ENCODE results near the gene ANO2. TPM values are rescaled to one million over a fixed set of nuclear protein-coding genes. Genes with fewer than 3 reads are reported as not detected.

The ANO2 gene
- polyA plus RNA-seq, 2 donors, result 1.3 to 1.4 TPM

DNA sequence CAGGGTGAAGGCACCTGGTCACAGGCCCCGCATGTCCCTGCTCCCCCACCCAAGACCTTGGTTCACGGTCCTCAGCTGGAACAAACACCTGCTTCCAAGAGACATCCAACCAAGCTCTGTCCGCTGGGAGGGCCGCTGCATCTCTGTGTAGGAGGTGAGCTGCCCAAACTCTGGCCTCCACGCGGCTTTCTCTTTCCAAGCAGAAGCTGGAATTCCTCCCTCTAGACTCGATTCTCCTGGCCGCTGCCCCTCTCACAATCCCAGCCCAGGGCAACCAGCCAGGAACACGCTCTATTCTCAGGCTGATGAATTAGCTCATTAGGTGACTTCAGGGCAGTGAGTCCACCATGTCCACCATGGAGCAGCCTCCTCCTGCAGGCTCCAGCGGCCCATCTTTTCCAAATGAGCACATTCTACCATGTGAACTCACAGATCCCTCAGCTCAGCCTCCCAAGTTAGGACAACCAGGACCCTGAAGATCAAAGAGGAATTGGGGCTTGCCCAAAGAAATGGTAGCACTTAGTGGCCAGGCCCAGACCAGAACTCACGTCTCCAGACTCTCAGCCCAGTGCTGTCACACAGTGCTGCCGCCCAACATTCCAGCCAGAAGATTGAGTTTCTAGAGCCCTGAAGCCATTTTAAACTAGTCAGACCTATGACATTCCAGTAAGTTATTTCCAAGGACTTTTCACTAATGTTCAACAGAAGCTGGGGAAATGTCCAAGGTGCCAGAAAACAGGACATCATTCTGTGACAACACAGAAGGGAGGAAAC is 146.6 kb downstream of the ANO2 start:
- 84 to 86% methylated on average over 12 of the region's 12 CpGs for WGBS, 2 donors

DNA sequence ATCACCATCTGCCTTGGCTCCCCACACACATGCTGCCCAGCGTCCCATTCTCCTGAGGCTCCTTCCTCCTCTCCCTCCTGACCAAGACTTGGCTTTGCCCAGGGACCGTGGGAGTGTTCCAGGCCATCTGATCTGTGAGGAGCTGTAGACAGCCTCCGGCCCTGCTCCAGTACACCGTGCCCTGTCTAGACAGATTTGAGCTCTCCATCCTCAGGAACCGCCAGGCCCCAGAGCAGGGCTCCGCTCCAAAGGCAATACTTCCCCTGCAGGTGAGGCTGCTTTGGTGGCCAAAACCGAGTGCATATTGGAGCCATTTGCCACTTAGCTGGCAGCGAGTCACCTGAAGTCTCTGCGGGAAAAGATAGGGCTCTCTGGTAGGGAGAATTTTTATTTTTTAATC is 147.4 kb downstream of the ANO2 start:
- Histone ChIP-seq H3K27ac (ENCODE audit: low read depth in 2 of 2, low read length in 1 of 2) (no peak overlapping the region), H3K4me1 (ENCODE audit: control insufficient read depth in 2 of 2, insufficient read depth in 2 of 2, low read length in 1 of 2) (peaks cover 0 to 3% of the 10 kb centered on the region in 2 donors), H3K27me3 (ENCODE audit: control insufficient read depth in 1 of 2, insufficient read depth in 2 of 2, low read length in 2 of 2) (no peaks in the 10 kb centered on the region), H3K4me3 (ENCODE audit: low read depth in 1 of 2, low read length in 2 of 2) (no peak overlapping the region), H3K9me3 (ENCODE audit: control insufficient read depth in 2 of 2, insufficient read depth in 1 of 2, low read depth in 1 of 2, low read length in 1 of 2) (no peaks in the 10 kb centered on the region), H3K36me3 (ENCODE audit: control insufficient read depth in 2 of 2, insufficient read depth in 2 of 2, low read length in 1 of 2) (no peaks in the 10 kb centered on the region)
- 61 to 66% methylated on average over 9 of the region's 9 CpGs for WGBS, 2 donors

More for the DNA sequence above, 146.6 kb downstream of the ANO2 start:
- Histone ChIP-seq H3K4me1 (ENCODE audit: control insufficient read depth in 2 of 2, insufficient read depth in 2 of 2, low read length in 1 of 2) (peaks cover 0 to 3% of the 10 kb centered on the region in 2 donors), H3K27ac (ENCODE audit: low read depth in 2 of 2, low read length in 1 of 2) (no peak overlapping the region), H3K36me3 (ENCODE audit: control insufficient read depth in 2 of 2, insufficient read depth in 2 of 2, low read length in 1 of 2) (no peaks in the 10 kb centered on the region), H3K4me3 (ENCODE audit: low read depth in 1 of 2, low read length in 2 of 2) (no peak overlapping the region), H3K27me3 (ENCODE audit: control insufficient read depth in 1 of 2, insufficient read depth in 2 of 2, low read length in 2 of 2) (no peaks in the 10 kb centered on the region), H3K9me3 (ENCODE audit: control insufficient read depth in 2 of 2, insufficient read depth in 1 of 2, low read depth in 1 of 2, low read length in 1 of 2) (no peaks in the 10 kb centered on the region)

DNA sequence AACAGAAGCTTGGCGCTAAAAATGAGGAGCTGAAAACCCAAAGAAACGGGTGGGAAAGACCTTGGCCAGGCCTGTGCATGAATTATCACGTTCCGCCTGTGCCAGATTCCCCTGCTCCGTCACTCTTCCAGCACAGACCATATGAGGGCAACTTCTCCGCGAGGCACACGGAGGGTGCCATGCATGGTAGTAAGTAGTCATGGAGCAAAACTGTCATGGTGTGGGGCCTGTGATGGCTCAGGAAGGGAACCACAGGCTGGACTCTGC is 148.2 kb downstream of the ANO2 start:
- Histone ChIP-seq H3K27me3 (ENCODE audit: control insufficient read depth in 1 of 2, insufficient read depth in 2 of 2, low read length in 2 of 2) (no peaks in the 10 kb centered on the region), H3K36me3 (ENCODE audit: control insufficient read depth in 2 of 2, insufficient read depth in 2 of 2, low read length in 1 of 2) (no peaks in the 10 kb centered on the region), H3K9me3 (ENCODE audit: control insufficient read depth in 2 of 2, insufficient read depth in 1 of 2, low read depth in 1 of 2, low read length in 1 of 2) (no peaks in the 10 kb centered on the region), H3K27ac (ENCODE audit: low read depth in 2 of 2, low read length in 1 of 2) (no peak overlapping the region), H3K4me1 (ENCODE audit: control insufficient read depth in 2 of 2, insufficient read depth in 2 of 2, low read length in 1 of 2) (peaks cover 0 to 3% of the 10 kb centered on the region in 2 donors), H3K4me3 (ENCODE audit: low read depth in 1 of 2, low read length in 2 of 2) (no peak overlapping the region)
- 79% methylated on average over 8 of the region's 8 CpGs for WGBS, 2 donors

DNA sequence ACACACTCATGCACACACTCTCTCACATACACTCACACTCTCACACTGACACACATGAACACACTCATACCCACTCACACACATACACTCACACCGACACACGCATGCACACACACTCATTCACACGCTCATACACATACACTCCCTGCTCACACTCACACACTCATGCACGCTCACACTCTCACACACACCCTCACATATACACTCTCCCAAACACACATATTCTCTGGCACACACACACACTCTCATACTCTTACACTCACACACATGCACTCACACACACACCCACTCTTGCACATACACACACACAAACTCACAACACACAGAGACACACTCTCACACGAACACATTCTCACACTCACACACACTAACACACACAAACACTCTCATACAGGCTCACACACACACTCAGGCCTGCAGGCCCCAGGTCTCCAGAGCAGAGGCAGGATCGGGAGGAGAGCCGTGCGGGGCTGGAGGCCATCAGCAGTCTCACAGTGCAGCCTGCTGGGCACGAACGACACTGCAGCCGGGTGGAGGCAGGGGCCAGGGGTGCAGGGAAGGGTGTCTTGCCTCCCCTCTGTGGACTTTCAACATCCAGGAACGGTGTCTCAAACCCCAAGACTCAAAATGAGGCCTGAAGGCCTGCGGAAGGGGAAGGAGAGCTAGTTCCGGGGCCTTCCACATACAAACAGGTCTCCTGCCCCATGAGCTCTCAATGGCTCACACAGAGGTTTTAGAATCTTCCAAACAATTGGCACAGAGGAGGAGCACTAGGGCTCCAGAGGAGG is 148.7 kb downstream of the ANO2 start:
- no peaks in the 10 kb centered on the region for H3K36me3 ChIP-seq (ENCODE audit: control insufficient read depth in 2 of 2, insufficient read depth in 2 of 2, low read length in 1 of 2)
- H3K4me3 ChIP-seq (ENCODE audit: low read depth in 1 of 2, low read length in 2 of 2), result no peak overlapping the region
- WGBS, 2 donors, result 52 to 55% methylated on average over 14 of the region's 14 CpGs
- peaks cover 0 to 3% of the 10 kb centered on the region in 2 donors for H3K4me1 ChIP-seq (ENCODE audit: control insufficient read depth in 2 of 2, insufficient read depth in 2 of 2, low read length in 1 of 2)
- no peak overlapping the region for H3K27ac ChIP-seq (ENCODE audit: low read depth in 2 of 2, low read length in 1 of 2)
- no peaks in the 10 kb centered on the region for H3K9me3 ChIP-seq (ENCODE audit: control insufficient read depth in 2 of 2, insufficient read depth in 1 of 2, low read depth in 1 of 2, low read length in 1 of 2)
- H3K27me3 ChIP-seq (ENCODE audit: control insufficient read depth in 1 of 2, insufficient read depth in 2 of 2, low read length in 2 of 2), result no peaks in the 10 kb centered on the region

DNA sequence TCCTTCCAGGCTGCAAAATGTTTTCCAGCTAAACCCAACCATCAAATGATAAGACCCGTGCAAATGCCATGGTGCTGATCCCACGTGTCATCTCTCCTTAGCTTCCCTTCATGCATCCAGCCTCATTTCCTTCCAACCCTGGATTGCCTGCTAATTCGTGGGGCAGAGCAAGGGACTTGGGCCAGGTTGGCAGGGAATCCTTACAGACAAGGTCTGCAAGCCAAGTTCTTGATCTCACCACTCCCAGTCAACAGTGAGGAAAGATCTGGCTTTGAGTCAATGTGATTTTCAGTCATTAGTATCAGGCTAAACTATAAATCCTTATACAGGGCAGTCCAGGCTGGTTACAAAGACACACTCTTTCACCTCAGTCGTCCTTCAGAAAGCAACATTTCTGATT is 150.9 kb downstream of the ANO2 start:
- H3K27me3 ChIP-seq (ENCODE audit: control insufficient read depth in 1 of 2, insufficient read depth in 2 of 2, low read length in 2 of 2), result no peaks in the 10 kb centered on the region
- H3K4me3 ChIP-seq (ENCODE audit: low read depth in 1 of 2, low read length in 2 of 2), result no peak overlapping the region
- peaks cover 0 to 3% of the 10 kb centered on the region in 2 donors for H3K4me1 ChIP-seq (ENCODE audit: control insufficient read depth in 2 of 2, insufficient read depth in 2 of 2, low read length in 1 of 2)
- 28 to 40% methylated on average over 4 of the region's 4 CpGs for WGBS, 2 donors
- no peaks in the 10 kb centered on the region for H3K36me3 ChIP-seq (ENCODE audit: control insufficient read depth in 2 of 2, insufficient read depth in 2 of 2, low read length in 1 of 2)
- no peaks in the 10 kb centered on the region for H3K9me3 ChIP-seq (ENCODE audit: control insufficient read depth in 2 of 2, insufficient read depth in 1 of 2, low read depth in 1 of 2, low read length in 1 of 2)
- no peak overlapping the region for H3K27ac ChIP-seq (ENCODE audit: low read depth in 2 of 2, low read length in 1 of 2)

DNA sequence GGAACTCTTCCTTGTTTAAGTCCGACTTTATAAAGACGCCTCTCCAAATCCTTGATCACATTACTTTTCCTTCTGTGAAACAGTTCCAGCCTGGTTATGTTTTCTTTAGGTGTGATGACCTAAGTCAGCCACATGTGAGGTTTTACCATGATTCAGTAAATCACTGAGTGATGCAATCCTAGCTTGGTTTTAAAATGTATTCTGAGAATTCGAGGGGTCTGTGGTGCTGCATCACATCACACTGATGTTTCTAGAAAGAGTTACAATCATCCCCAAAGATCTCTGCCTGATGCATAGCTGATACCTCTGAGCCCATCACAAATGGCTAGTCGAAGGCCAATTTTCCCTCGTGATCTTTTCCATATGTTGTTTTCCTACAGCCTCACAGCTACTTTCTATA is 152.7 kb downstream of the ANO2 start:
- 83 to 84% methylated on average over 5 of the region's 5 CpGs for WGBS, 2 donors
- Histone ChIP-seq H3K9me3 (ENCODE audit: control insufficient read depth in 2 of 2, insufficient read depth in 1 of 2, low read depth in 1 of 2, low read length in 1 of 2) (peaks cover 0 to 3% of the 10 kb centered on the region in 2 donors), H3K4me3 (ENCODE audit: low read depth in 1 of 2, low read length in 2 of 2) (no peak overlapping the region), H3K27ac (ENCODE audit: low read depth in 2 of 2, low read length in 1 of 2) (no peak overlapping the region), H3K36me3 (ENCODE audit: control insufficient read depth in 2 of 2, insufficient read depth in 2 of 2, low read length in 1 of 2) (no peaks in the 10 kb centered on the region), H3K27me3 (ENCODE audit: control insufficient read depth in 1 of 2, insufficient read depth in 2 of 2, low read length in 2 of 2) (no peaks in the 10 kb centered on the region), H3K4me1 (ENCODE audit: control insufficient read depth in 2 of 2, insufficient read depth in 2 of 2, low read length in 1 of 2) (peaks cover 0 to 3% of the 10 kb centered on the region in 2 donors)

DNA sequence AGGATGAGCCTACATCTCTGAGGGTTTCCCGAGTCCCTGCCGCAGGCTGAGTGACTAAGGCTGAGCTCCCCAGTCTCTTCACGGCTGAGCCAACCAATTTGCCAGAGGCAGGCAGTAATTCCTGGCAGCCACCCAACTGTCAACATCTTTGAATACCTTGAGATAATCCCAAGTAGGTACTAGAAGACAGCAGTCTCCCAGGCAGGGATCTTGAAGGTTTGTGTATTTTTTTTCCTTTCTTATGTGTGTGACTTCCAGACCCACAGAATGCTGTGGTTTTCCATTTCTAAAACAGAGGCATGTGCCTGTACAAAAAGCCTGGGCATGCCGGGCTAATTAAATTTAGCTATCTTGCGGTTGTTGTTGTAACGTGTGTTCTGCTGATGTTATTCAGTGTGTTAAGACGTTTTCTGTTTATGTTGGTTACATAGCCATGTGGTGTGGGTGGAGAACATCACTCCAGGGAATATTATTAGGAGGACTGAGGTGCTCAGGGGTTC is 155.5 kb downstream of the ANO2 start:
- H3K36me3 ChIP-seq (ENCODE audit: control insufficient read depth in 2 of 2, insufficient read depth in 2 of 2, low read length in 1 of 2), result no peaks in the 10 kb centered on the region
- H3K4me3 ChIP-seq (ENCODE audit: low read depth in 1 of 2, low read length in 2 of 2), result no peak overlapping the region
- H3K27me3 ChIP-seq (ENCODE audit: control insufficient read depth in 1 of 2, insufficient read depth in 2 of 2, low read length in 2 of 2), result peaks cover 0 to 7% of the 10 kb centered on the region in 2 donors
- H3K4me1 ChIP-seq (ENCODE audit: control insufficient read depth in 2 of 2, insufficient read depth in 2 of 2, low read length in 1 of 2), result no peaks in the 10 kb centered on the region
- H3K27ac ChIP-seq (ENCODE audit: low read depth in 2 of 2, low read length in 1 of 2), result no peak overlapping the region
- 46 to 69% methylated on average over 7 of the region's 7 CpGs for WGBS, 2 donors
- H3K9me3 ChIP-seq (ENCODE audit: control insufficient read depth in 2 of 2, insufficient read depth in 1 of 2, low read depth in 1 of 2, low read length in 1 of 2), result peaks cover 0 to 3% of the 10 kb centered on the region in 2 donors

DNA sequence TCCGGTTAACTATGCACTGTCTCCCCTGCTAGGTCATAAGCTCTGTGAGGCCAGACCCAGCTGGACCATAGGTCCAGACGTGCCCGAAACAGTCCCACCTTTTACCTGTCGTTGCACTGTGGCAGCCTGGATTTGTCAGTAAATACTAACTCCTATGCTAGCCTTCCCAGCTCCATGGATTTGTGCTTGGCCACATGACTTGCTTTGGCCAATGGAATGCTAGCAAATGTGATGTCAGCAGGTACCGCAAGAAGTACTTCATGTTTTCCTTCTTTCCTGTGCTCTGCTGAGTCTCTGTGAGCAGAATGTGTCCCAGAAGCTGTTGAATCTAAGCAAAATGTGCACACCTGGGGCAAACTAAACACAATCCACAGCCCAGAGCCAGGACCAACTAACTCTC is 157.2 kb downstream of the ANO2 start:
- H3K4me1 ChIP-seq (ENCODE audit: control insufficient read depth in 2 of 2, insufficient read depth in 2 of 2, low read length in 1 of 2), result no peaks in the 10 kb centered on the region
- H3K27me3 ChIP-seq (ENCODE audit: control insufficient read depth in 1 of 2, insufficient read depth in 2 of 2, low read length in 2 of 2), result peaks cover 0 to 7% of the 10 kb centered on the region in 2 donors
- H3K9me3 ChIP-seq (ENCODE audit: control insufficient read depth in 2 of 2, insufficient read depth in 1 of 2, low read depth in 1 of 2, low read length in 1 of 2), result peaks cover 0 to 3% of the 10 kb centered on the region in 2 donors
- no peak overlapping the region for H3K4me3 ChIP-seq (ENCODE audit: low read depth in 1 of 2, low read length in 2 of 2)
- no peaks in the 10 kb centered on the region for H3K36me3 ChIP-seq (ENCODE audit: control insufficient read depth in 2 of 2, insufficient read depth in 2 of 2, low read length in 1 of 2)
- H3K27ac ChIP-seq (ENCODE audit: low read depth in 2 of 2, low read length in 1 of 2), result no peak overlapping the region
- 94 to 96% methylated on average over 5 of the region's 5 CpGs for WGBS, 2 donors

DNA sequence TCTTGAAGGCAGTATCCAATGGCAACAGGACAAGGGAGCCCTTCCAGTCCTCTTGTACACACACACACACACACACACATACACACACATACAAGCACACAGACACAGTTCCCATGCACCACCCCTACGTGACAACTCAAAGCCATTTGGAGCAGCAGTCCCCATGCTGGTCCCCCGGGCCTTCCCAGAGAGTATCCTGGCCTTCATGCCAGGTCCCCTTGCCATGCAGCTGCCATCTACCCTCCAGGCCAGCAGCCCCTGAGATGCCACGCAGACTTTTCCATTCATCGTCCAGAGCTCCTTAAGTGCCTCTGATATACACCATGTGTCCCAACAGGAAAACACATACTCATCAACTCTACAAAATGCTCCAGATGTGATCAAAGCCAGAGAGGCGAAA is 159.5 kb downstream of the ANO2 start:
- Histone ChIP-seq H3K27me3 (ENCODE audit: control insufficient read depth in 1 of 2, insufficient read depth in 2 of 2, low read length in 2 of 2) (peaks cover 0 to 7% of the 10 kb centered on the region in 2 donors), H3K4me3 (ENCODE audit: low read depth in 1 of 2, low read length in 2 of 2) (no peak overlapping the region), H3K36me3 (ENCODE audit: control insufficient read depth in 2 of 2, insufficient read depth in 2 of 2, low read length in 1 of 2) (no peaks in the 10 kb centered on the region), H3K27ac (ENCODE audit: low read depth in 2 of 2, low read length in 1 of 2) (no peak overlapping the region), H3K9me3 (ENCODE audit: control insufficient read depth in 2 of 2, insufficient read depth in 1 of 2, low read depth in 1 of 2, low read length in 1 of 2) (peaks cover 0 to 3% of the 10 kb centered on the region in 2 donors), H3K4me1 (ENCODE audit: control insufficient read depth in 2 of 2, insufficient read depth in 2 of 2, low read length in 1 of 2) (no peaks in the 10 kb centered on the region)
- 93 to 94% methylated on average over 5 of the region's 5 CpGs for WGBS, 2 donors
